Trophoblast cell (in vitro differentiated cells and primary cell): ENCODE measurements around the gene PTPN3.

Source experiments
- DNase-seq, 2 donors: peaks; one replicate each; pipeline ENCODE4 v3.0.0-alpha.2; 2016
- H2AFZ ChIP-seq: 2 replicates; pipeline ENCODE4 v1.6.1; 2013; ENCODE audit warnings: low read length, moderate library complexity, mild to moderate bottlenecking; ENCODE audit not compliant: insufficient read depth, poor library complexity
- H2AK5ac ChIP-seq: 2 replicates; pipeline ENCODE4 v1.6.1; 2013; ENCODE audit warnings: mild to moderate bottlenecking, low read length
- H2BK120ac ChIP-seq: 2 replicates; pipeline ENCODE4 v1.6.1; 2013; ENCODE audit warnings: low read length, mild to moderate bottlenecking, moderate library complexity; ENCODE audit not compliant: insufficient read depth, poor library complexity
- H2BK12ac ChIP-seq: 2 replicates; pipeline ENCODE4 v1.6.1; 2013; ENCODE audit warnings: mild to moderate bottlenecking, low read length, moderate library complexity
- H2BK5ac ChIP-seq: 2 replicates; pipeline ENCODE4 v1.6.1; 2013; ENCODE audit warnings: low read length, low read depth, moderate library complexity, mild to moderate bottlenecking; ENCODE audit not compliant: poor library complexity
- H3K14ac ChIP-seq: 2 replicates; pipeline ENCODE4 v1.6.1; 2013; ENCODE audit warnings: mild to moderate bottlenecking, low read length
- H3K18ac ChIP-seq: 2 replicates; pipeline ENCODE4 v1.6.1; 2013; ENCODE audit warnings: mild to moderate bottlenecking, low read length
- H3K23ac ChIP-seq: 2 replicates; pipeline ENCODE4 v1.6.1; 2013; ENCODE audit warnings: low read length
- H3K27ac ChIP-seq: 2 replicates; pipeline ENCODE4 v1.5.1; 2013; ENCODE audit warnings: low read depth, mild to moderate bottlenecking, inconsistent platforms, low read length, moderate library complexity
- H3K27me3 ChIP-seq: 2 replicates; pipeline ENCODE4 v1.6.1; 2013; ENCODE audit warnings: inconsistent platforms, mild to moderate bottlenecking, low read length, moderate library complexity; ENCODE audit not compliant: insufficient read depth
- H3K36me3 ChIP-seq, 2 experiments: 1 replicate in 1 of 2; 2 replicates in 1 of 2; pipeline ENCODE4 v1.6.1; 2013; ENCODE audit warnings: low read length in 2 of 2, mild to moderate bottlenecking in 2 of 2, moderate library complexity in 1 of 2; ENCODE audit not compliant: insufficient read depth in 2 of 2, control insufficient read depth in 1 of 2
- H3K4ac ChIP-seq: 2 replicates; pipeline ENCODE4 v1.6.1; 2013; ENCODE audit warnings: low read depth, mild to moderate bottlenecking, low read length, moderate library complexity
- H3K4me1 ChIP-seq, 2 experiments: 1 replicate in 1 of 2; 2 replicates in 1 of 2; pipeline ENCODE4 v1.6.1; 2013; ENCODE audit warnings: low read length in 2 of 2, mild to moderate bottlenecking in 2 of 2, moderate library complexity in 1 of 2; ENCODE audit not compliant: insufficient read depth in 2 of 2, control insufficient read depth in 1 of 2
- H3K4me2 ChIP-seq: 2 replicates; pipeline ENCODE4 v1.6.1; 2013; ENCODE audit warnings: inconsistent platforms, mild to moderate bottlenecking, low read length, moderate library complexity
- H3K4me3 ChIP-seq: 2 replicates; pipeline ENCODE4 v1.5.1; 2013; ENCODE audit warnings: mild to moderate bottlenecking, low read depth, low read length, inconsistent platforms
- H3K79me1 ChIP-seq: one replicate; pipeline ENCODE4 v1.6.1; 2013; ENCODE audit warnings: low read length
- H3K79me2 ChIP-seq: 2 replicates; pipeline ENCODE4 v1.6.1; 2013; ENCODE audit warnings: low read length, mild to moderate bottlenecking; ENCODE audit not compliant: control insufficient read depth, insufficient read depth, poor library complexity
- H3K9ac ChIP-seq: 2 replicates; pipeline ENCODE4 v1.6.1; 2013; ENCODE audit warnings: mild to moderate bottlenecking, low read length
- H3K9me3 ChIP-seq: 2 replicates; pipeline ENCODE4 v1.6.1; 2013; ENCODE audit warnings: low read depth, mild to moderate bottlenecking, control low read depth, inconsistent platforms, low read length; ENCODE audit not compliant: insufficient read depth
- H4K12ac ChIP-seq: 2 replicates; pipeline ENCODE4 v1.6.1; 2013; ENCODE audit warnings: low read depth, mild to moderate bottlenecking, low read length, moderate library complexity
- H4K8ac ChIP-seq: 2 replicates; pipeline ENCODE4 v1.6.1; 2013; ENCODE audit warnings: low read depth, mild to moderate bottlenecking, low read length, moderate library complexity
- H4K91ac ChIP-seq: one replicate; pipeline ENCODE4 v1.6.1; 2013; ENCODE audit warnings: low read depth, mild to moderate bottlenecking, low read length, moderate library complexity
- WGBS: extraction: QIAGEN DNeasy Blood & Tissue Kit; methylation state at CpG from one replicate; pipeline ENCODE4 v1.1.7; 2013; ENCODE audit warnings: missing lambda C conversion rate; ENCODE audit not compliant: insufficient read length, insufficient coverage; ENCODE audit errors: extremely low coverage; 5-methylcytosine and 5-hydroxymethylcytosine counted together

Gene PTPN3

DNA sequence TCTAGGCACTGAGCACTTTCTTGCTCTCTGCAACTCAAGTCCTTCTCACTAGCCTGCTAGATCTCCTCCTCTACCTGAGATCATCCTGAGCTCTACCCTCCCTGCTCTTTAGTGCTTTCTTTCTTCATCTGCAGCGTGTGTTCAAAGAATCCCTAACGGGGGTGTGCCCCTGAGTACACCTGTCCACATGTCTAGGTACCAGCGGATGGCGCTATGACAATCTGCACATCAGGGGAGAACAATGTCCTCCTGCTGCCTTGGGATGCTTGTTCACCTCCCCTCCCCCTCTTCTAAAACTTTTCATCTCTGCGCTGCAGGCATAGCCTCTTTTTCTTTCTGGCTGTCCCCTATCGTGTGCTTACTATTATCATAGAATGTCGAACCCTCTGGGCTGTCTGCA is 42.7 kb downstream of the PTPN3 start:
- H3K14ac ChIP-seq, result no peak overlapping the region
- H3K9ac ChIP-seq, result no peak overlapping the region
- peaks cover 2% of the 10 kb centered on the region for H3K79me1 ChIP-seq
- no peak overlapping the region for H2AFZ ChIP-seq
- no peak overlapping the region for H3K4me2 ChIP-seq
- H2BK120ac ChIP-seq, result no peak overlapping the region
- H4K91ac ChIP-seq, result no peak overlapping the region
- H3K79me2 ChIP-seq, result no peaks in the 10 kb centered on the region
- peak overlapping the region; percentile 9 for H2BK12ac ChIP-seq
- no peak overlapping the region for H3K4me3 ChIP-seq
- no peak overlapping the region for H2BK5ac ChIP-seq
- H3K23ac ChIP-seq, result no peak overlapping the region
- no peak overlapping the region for H3K4ac ChIP-seq
- no peak overlapping the region for H3K27ac ChIP-seq
- peaks cover 6 to 9% of the 10 kb centered on the region in 2 experiments for H3K4me1 ChIP-seq
- no peak overlapping the region for H4K8ac ChIP-seq
- WGBS, result no CpG with 5 or more reads among the region's 7 CpGs
- H4K12ac ChIP-seq, result no peak overlapping the region
- DNase-seq, result peak; percentile 52 to 58
- no peaks in the 10 kb centered on the region for H3K9me3 ChIP-seq
- no peak overlapping the region for H2AK5ac ChIP-seq
- H3K27me3 ChIP-seq, result no peaks in the 10 kb centered on the region
- H3K36me3 ChIP-seq, result no peaks in the 10 kb centered on the region
- no peak overlapping the region for H3K18ac ChIP-seq

DNA sequence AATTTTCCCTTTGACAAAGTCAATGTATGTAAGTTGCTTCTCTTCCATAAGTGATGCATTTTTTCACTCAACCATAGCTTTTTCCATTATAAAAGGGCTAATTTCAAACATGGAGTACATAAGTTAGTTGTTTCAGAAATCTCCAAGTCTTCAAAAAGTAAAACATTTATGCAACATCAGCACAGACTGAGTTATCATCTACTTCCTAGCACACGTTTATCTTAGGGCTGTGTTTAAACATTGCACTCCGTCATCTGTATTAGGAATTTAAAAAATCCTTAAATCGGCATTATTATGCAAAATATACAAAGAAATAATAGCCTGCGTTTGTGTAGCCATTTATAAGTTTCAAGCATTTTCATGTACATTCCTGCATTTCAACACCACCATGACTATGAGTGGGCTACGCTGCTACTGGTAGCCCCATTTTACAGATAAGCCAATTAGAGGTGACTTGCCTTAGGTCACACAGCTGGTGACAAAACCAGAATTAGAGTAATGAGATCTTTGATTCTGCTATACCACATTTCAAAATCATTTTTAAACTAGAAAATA is 43.4 kb downstream of the PTPN3 start:
- no peak overlapping the region for H3K14ac ChIP-seq
- no peak overlapping the region for H4K12ac ChIP-seq
- H4K91ac ChIP-seq, result no peak overlapping the region
- no CpG with 5 or more reads among the region's 5 CpGs for WGBS
- H3K4me3 ChIP-seq, result no peak overlapping the region
- no peaks in the 10 kb centered on the region for H3K79me2 ChIP-seq
- H2BK12ac ChIP-seq, result no peak overlapping the region
- no peak overlapping the region for H2BK5ac ChIP-seq
- no peak overlapping the region for H3K4me2 ChIP-seq
- H3K36me3 ChIP-seq, result no peaks in the 10 kb centered on the region
- DNase-seq, result peak; percentile 60 to 72
- no peak overlapping the region for H2AFZ ChIP-seq
- no peak overlapping the region for H2AK5ac ChIP-seq
- H3K4me1 ChIP-seq, result peaks cover 4 to 8% of the 10 kb centered on the region in 2 experiments
- H3K18ac ChIP-seq, result no peak overlapping the region
- H3K4ac ChIP-seq, result no peak overlapping the region
- no peak overlapping the region for H2BK120ac ChIP-seq
- H4K8ac ChIP-seq, result no peak overlapping the region
- H3K27me3 ChIP-seq, result no peaks in the 10 kb centered on the region
- no peak overlapping the region for H3K9ac ChIP-seq
- no peaks in the 10 kb centered on the region for H3K9me3 ChIP-seq
- peaks cover 2% of the 10 kb centered on the region for H3K79me1 ChIP-seq
- H3K27ac ChIP-seq, result no peak overlapping the region
- no peak overlapping the region for H3K23ac ChIP-seq

DNA sequence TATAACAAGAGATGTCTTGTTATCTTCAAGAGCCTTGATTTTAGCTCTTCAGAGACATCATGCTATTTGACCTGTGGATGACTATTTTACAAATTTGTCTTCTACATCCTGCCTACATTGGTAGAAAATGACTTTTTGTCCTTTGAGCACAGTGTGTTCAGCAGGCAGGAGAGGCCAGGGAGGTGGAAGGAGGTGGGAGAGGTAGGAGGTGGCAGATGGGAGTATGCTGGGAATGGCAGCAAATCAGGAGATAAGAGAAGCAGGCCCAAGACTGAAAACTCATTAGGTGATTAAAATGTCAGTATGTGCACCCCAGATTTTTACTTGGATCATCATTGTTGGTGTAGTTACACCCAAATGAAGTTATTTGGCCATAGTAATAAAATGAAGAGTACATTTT is 44.1 kb downstream of the PTPN3 start:
- no peaks in the 10 kb centered on the region for H3K36me3 ChIP-seq
- H3K4ac ChIP-seq, result no peak overlapping the region
- H3K14ac ChIP-seq, result no peak overlapping the region
- no peak overlapping the region for H3K4me2 ChIP-seq
- no peaks in the 10 kb centered on the region for H3K27me3 ChIP-seq
- peak overlapping the region; percentile 54 for H4K91ac ChIP-seq
- no peaks in the 10 kb centered on the region for H3K9me3 ChIP-seq
- peak overlapping the region; percentile 31 for H3K27ac ChIP-seq
- no peak overlapping the region for H3K9ac ChIP-seq
- H2BK12ac ChIP-seq, result peak overlapping the region; percentile 94
- no peaks in the 10 kb centered on the region for H3K79me2 ChIP-seq
- no peak overlapping the region for H4K12ac ChIP-seq
- no peak overlapping the region for H3K23ac ChIP-seq
- H3K4me3 ChIP-seq, result no peak overlapping the region
- H3K79me1 ChIP-seq, result peaks cover 4% of the 10 kb centered on the region
- H2AK5ac ChIP-seq, result no peak overlapping the region
- no peak overlapping the region for H2BK5ac ChIP-seq
- peaks cover 8 to 11% of the 10 kb centered on the region in 2 experiments for H3K4me1 ChIP-seq
- no peak overlapping the region for H4K8ac ChIP-seq
- no peak overlapping the region for H2AFZ ChIP-seq
- no peak overlapping the region for H2BK120ac ChIP-seq
- peak overlapping the region; percentile 72 for H3K18ac ChIP-seq
- DNase-seq, result peak in 1 of 2 donors; percentile 32

DNA sequence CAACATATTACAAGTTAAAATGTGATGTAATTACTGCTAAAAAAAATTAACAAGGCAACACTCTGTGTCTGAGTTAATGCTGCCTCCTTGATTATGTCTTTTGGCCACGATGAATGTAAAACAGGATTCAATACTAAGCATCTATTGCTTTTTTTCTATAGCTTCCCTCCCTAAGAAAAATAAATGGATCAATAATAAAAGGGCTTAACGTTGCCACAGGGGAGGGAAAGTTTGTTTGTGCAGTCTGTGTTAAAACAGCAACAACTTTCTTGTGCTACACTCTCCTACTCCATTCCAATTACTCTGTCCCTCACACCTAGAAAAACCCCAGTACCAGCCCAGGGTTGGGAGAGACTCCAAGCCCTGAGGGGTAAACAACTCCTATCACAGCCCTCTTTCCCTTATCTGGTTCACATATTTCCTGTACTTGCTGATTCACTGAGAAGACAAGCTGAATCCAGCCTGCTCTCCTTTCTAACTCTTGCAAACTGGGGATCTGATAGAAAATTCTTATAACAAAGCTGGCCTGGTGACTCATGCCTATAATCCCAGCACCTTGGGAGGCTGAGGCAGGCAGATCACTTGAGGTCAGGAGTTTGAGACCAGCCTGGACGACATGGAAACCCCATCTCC is 44.8 kb downstream of the PTPN3 start:
- peaks cover 10 to 14% of the 10 kb centered on the region in 2 experiments for H3K4me1 ChIP-seq
- WGBS, result no CpG with 5 or more reads among the region's 3 CpGs
- no peak overlapping the region for H2BK5ac ChIP-seq
- H3K4ac ChIP-seq, result no peak overlapping the region
- H3K36me3 ChIP-seq, result no peaks in the 10 kb centered on the region
- no peak overlapping the region for H2AK5ac ChIP-seq
- H4K8ac ChIP-seq, result no peak overlapping the region
- no peaks in the 10 kb centered on the region for H3K27me3 ChIP-seq
- no peak overlapping the region for H2AFZ ChIP-seq
- H2BK12ac ChIP-seq, result no peak overlapping the region
- H4K91ac ChIP-seq, result no peak overlapping the region
- H3K4me3 ChIP-seq, result no peak overlapping the region
- H3K9me3 ChIP-seq, result no peaks in the 10 kb centered on the region
- no peaks in the 10 kb centered on the region for H3K79me2 ChIP-seq
- no peak overlapping the region for H3K14ac ChIP-seq
- no peak overlapping the region for H3K9ac ChIP-seq
- peaks cover 4% of the 10 kb centered on the region for H3K79me1 ChIP-seq
- peak; percentile 89 to 98 for DNase-seq
- peak overlapping the region; percentile 14 for H3K4me2 ChIP-seq
- peak overlapping the region; percentile 62 for H3K27ac ChIP-seq
- H3K23ac ChIP-seq, result no peak overlapping the region
- no peak overlapping the region for H4K12ac ChIP-seq
- H2BK120ac ChIP-seq, result no peak overlapping the region
- no peak overlapping the region for H3K18ac ChIP-seq
